ENCODE data around the gene DGLUCY.
A peak's percentile ranks its signal among the peaks of the same experiment; 100 is the strongest.

The DGLUCY gene

GRCh38 chr14:91246051-91246852 lies 132.4 kb downstream of the DGLUCY start:
- no peak for TF ChIP-seq CTCF (IDR thresholded peaks at IDR 0.05; ENCODE audit: borderline replicate concordance, control extremely low read depth, extremely low read depth, insufficient read depth, missing control alignments)
- no peak for DNase-seq (ENCODE audit: low spot score)
- in situ Hi-C loops (cut with MboI; ENCODE audit: low sequenced_read_pairs, unreplicated experiment), result no loop called here

GRCh38 chr14:91249841-91250616 lies 136.2 kb downstream of the DGLUCY start:
- peak; percentile 85 for DNase-seq (ENCODE audit: low spot score)
- in situ Hi-C loops (cut with MboI; ENCODE audit: low sequenced_read_pairs, unreplicated experiment), result no loop called here
- no peak for TF ChIP-seq CTCF (IDR thresholded peaks at IDR 0.05; ENCODE audit: borderline replicate concordance, control extremely low read depth, extremely low read depth, insufficient read depth, missing control alignments)

- no peak for DNase-seq (ENCODE audit: low spot score)
- TF ChIP-seq CTCF (IDR thresholded peaks at IDR 0.05; ENCODE audit: borderline replicate concordance, control extremely low read depth, extremely low read depth, insufficient read depth, missing control alignments), result no peak
- in situ Hi-C loops (cut with MboI; ENCODE audit: low sequenced_read_pairs, unreplicated experiment), result no loop called here
These were observed 137.0 kb downstream of the DGLUCY start for GRCh38 chr14:91250912-91251311.

GRCh38 chr14:91252871-91253794 lies 139.3 kb downstream of the DGLUCY start:
- DNase-seq (ENCODE audit: low spot score), result peak; percentile 80
- TF ChIP-seq CTCF (IDR thresholded peaks at IDR 0.05; ENCODE audit: borderline replicate concordance, control extremely low read depth, extremely low read depth, insufficient read depth, missing control alignments), result no peak
- in situ Hi-C loops (cut with MboI; ENCODE audit: low sequenced_read_pairs, unreplicated experiment), result no loop called here

GRCh38 chr14:91253795-91254323 lies 140.0 kb downstream of the DGLUCY start:
- in situ Hi-C loops (cut with MboI; ENCODE audit: low sequenced_read_pairs, unreplicated experiment), result no loop called here
- no peak for DNase-seq (ENCODE audit: low spot score)
- TF ChIP-seq CTCF (IDR thresholded peaks at IDR 0.05; ENCODE audit: borderline replicate concordance, control extremely low read depth, extremely low read depth, insufficient read depth, missing control alignments), result no peak

- no peak for TF ChIP-seq CTCF (IDR thresholded peaks at IDR 0.05; ENCODE audit: borderline replicate concordance, control extremely low read depth, extremely low read depth, insufficient read depth, missing control alignments)
- DNase-seq (ENCODE audit: low spot score), result no peak
- in situ Hi-C loops (cut with MboI; ENCODE audit: low sequenced_read_pairs, unreplicated experiment), result no loop called here
These were observed 140.6 kb downstream of the DGLUCY start for GRCh38 chr14:91254461-91254860.

Data from GM13976 (cell line).